Dermis blood vessel endothelial cell (primary cell): ENCODE results near the gene C8B. TPM values are rescaled to one million over a fixed set of nuclear protein-coding genes. Genes with fewer than 3 reads are reported as not detected.
A peak's percentile ranks its signal among the peaks of the same experiment; 100 is the strongest.

Source experiments
- DNase-seq: peaks from one replicate; pipeline ENCODE4 v3.0.0; 2010
- total RNA-seq: library from RNA; depleted of rRNA; stranded (reverse); fragments of >200 nt; gene quantifications from 2 replicates; pipeline ENCODE4 v1.2.3, GENCODE V29; 2014

C8B gene
- total RNA-seq, 1 donor from 2014 or later: not detected

- DNase-seq: no peak
Measured at GRCh38 chr1:56970280-56970679, 4.5 kb upstream of the C8B start.

- DNase-seq: no peak
Measured at GRCh38 chr1:56968878-56969495, 3.2 kb upstream of the C8B start.

GRCh38 chr1:56967900-56968832 lies 2.4 kb upstream of the C8B start:
- peak; percentile 32 for DNase-seq

- DNase-seq: no peak
Measured at GRCh38 chr1:56967355-56967754, 1.5 kb upstream of the C8B start.

- no peak for DNase-seq
Measured at GRCh38 chr1:56966698-56966999, 834 bp upstream of the C8B start.

- no peak for DNase-seq
Measured at GRCh38 chr1:56965191-56965590, 624 bp downstream of the C8B start.

GRCh38 chr1:56964349-56965017 lies 1.3 kb downstream of the C8B start:
- no peak for DNase-seq

GRCh38 chr1:56963667-56964066 lies 2.1 kb downstream of the C8B start:
- no peak for DNase-seq

GRCh38 chr1:56961426-56961825 lies 4.4 kb downstream of the C8B start:
- DNase-seq: no peak

- DNase-seq: no peak
Measured at GRCh38 chr1:56958526-56958925, 7.3 kb downstream of the C8B start.

GRCh38 chr1:56957931-56958330 lies 7.9 kb downstream of the C8B start:
- no peak for DNase-seq

- no peak for DNase-seq
Measured at GRCh38 chr1:56954664-56955063, 11.2 kb downstream of the C8B start.

- DNase-seq: no peak
Measured at GRCh38 chr1:56953386-56953785, 12.4 kb downstream of the C8B start.

GRCh38 chr1:56952501-56952900 lies 13.3 kb downstream of the C8B start:
- no peak for DNase-seq

- no peak for DNase-seq
Measured at GRCh38 chr1:56948403-56949023, 17.3 kb downstream of the C8B start.

- no peak for DNase-seq
Measured at GRCh38 chr1:56940039-56940438, 25.8 kb downstream of the C8B start.

- DNase-seq: no peak
Measured at GRCh38 chr1:56939209-56939608, 26.6 kb downstream of the C8B start.

- no peak for DNase-seq
Measured at GRCh38 chr1:56938646-56939045, 27.2 kb downstream of the C8B start.

GRCh38 chr1:56934430-56935060 lies 31.3 kb downstream of the C8B start:
- no peak for DNase-seq

GRCh38 chr1:56933606-56934005 lies 32.2 kb downstream of the C8B start:
- DNase-seq: no peak

- DNase-seq: no peak
Measured at GRCh38 chr1:56933161-56933560, 32.7 kb downstream of the C8B start.

GRCh38 chr1:56931686-56932085 lies 34.1 kb downstream of the C8B start:
- DNase-seq: no peak

- no peak for DNase-seq
Measured at GRCh38 chr1:56931211-56931610, 34.6 kb downstream of the C8B start.
